SK-N-MC (cell line): ENCODE measurements around the gene MAGEA11.
"Not testable (repeated sequence)": the region's sequence is repeated elsewhere in the genome, so short reads cannot be mapped to it uniquely, and the experiment has no call there.

ENCODE experiments used
- DNase-seq: peaks from one replicate; pipeline ENCODE4 v3.0.0-alpha.2; 2011; ENCODE audit warnings: low read depth, low spot score
- H3K27ac ChIP-seq: fragments of 200-600 bp; sonication (generic); 2 replicates; pipeline ENCODE4 v1.5.1; 2016; ENCODE audit warnings: mixed run types
- H3K36me3 ChIP-seq: fragments of 200-600 bp; sonication (generic); 2 replicates; pipeline ENCODE4 v1.6.1; 2017; ENCODE audit warnings: antibody characterized with exemption, low read length, mixed read lengths; ENCODE audit not compliant: insufficient read depth
- H3K4me3 ChIP-seq: fragments of 200-600 bp; sonication (generic); 2 replicates; pipeline ENCODE4 v1.5.1; 2016
- H3K9ac ChIP-seq: fragments of 200-600 bp; sonication (generic); 2 replicates; pipeline ENCODE4 v1.8.0; 2017; ENCODE audit warnings: mixed run types, mixed read lengths; ENCODE audit not compliant: insufficient read length
- H3K9me3 ChIP-seq: fragments of 200-600 bp; sonication (generic); 2 replicates; pipeline ENCODE4 v1.6.1; 2017; ENCODE audit warnings: low read depth, mild to moderate bottlenecking, antibody characterized with exemption, low read length, moderate library complexity, mixed read lengths
- EZH2 ChIP-seq: fragments of 200-600 bp; sonication (generic); IDR thresholded peaks from one replicate; pipeline ENCODE4 v1.6.1; 2017; ENCODE audit warnings: antibody characterized with exemption
- FOXP2 ChIP-seq: optimal IDR thresholded peaks from 2 replicates; pipeline ENCODE3; 2011; ENCODE audit warnings: mild to moderate bottlenecking, moderate library complexity; ENCODE audit not compliant: insufficient read depth; ENCODE audit errors: extremely low read length, control extremely low read depth
- POLR2AphosphoS5 ChIP-seq: IDR thresholded peaks from 2 replicates; pipeline ENCODE4 v1.6.1; 2012; ENCODE audit warnings: mild to moderate bottlenecking, low read depth, low read length, borderline replicate concordance

The MAGEA11 gene

GRCh38 chrX:149688552-149688951 is 23.3 kb upstream of the MAGEA11 start:
- H3K9ac ChIP-seq: no peak overlapping the region
- TF ChIP-seq POLR2AphosphoS5 (no peak), FOXP2 (no peak), EZH2 (no peak)
- DNase-seq: no peak
- H3K36me3 ChIP-seq: no peaks in the 10 kb centered on the region
- H3K27ac ChIP-seq: no peak overlapping the region
- no peak overlapping the region for H3K4me3 ChIP-seq
- H3K9me3 ChIP-seq: no peaks in the 10 kb centered on the region

- H3K36me3 ChIP-seq: no peaks in the 10 kb centered on the region
- H3K9me3 ChIP-seq: no peaks in the 10 kb centered on the region
- DNase-seq: no peak
- H3K9ac ChIP-seq: no peak overlapping the region
- no peak overlapping the region for H3K27ac ChIP-seq
- TF ChIP-seq POLR2AphosphoS5 (no peak), EZH2 (no peak), FOXP2 (no peak)
- H3K4me3 ChIP-seq: no peak overlapping the region
These were observed 20.1 kb upstream of the MAGEA11 start for GRCh38 chrX:149691794-149692193.

- not testable (repeated sequence) for H3K9ac ChIP-seq, H3K4me3 ChIP-seq, H3K9me3 ChIP-seq, H3K27ac ChIP-seq, DNase-seq, H3K36me3 ChIP-seq
These were observed 19.1 kb upstream of the MAGEA11 start for GRCh38 chrX:149692686-149693272.

GRCh38 chrX:149699761-149700160 is 12.1 kb upstream of the MAGEA11 start:
- no peak overlapping the region for H3K9ac ChIP-seq
- no peaks in the 10 kb centered on the region for H3K9me3 ChIP-seq
- TF ChIP-seq POLR2AphosphoS5 (no peak), EZH2 (no peak), FOXP2 (no peak)
- H3K36me3 ChIP-seq: no peaks in the 10 kb centered on the region
- H3K4me3 ChIP-seq: no peak overlapping the region
- no peak overlapping the region for H3K27ac ChIP-seq
- no peak for DNase-seq

GRCh38 chrX:149704664-149705063 is 7.2 kb upstream of the MAGEA11 start:
- Histone ChIP-seq H3K9me3 (no peaks in the 10 kb centered on the region), H3K36me3 (no peaks in the 10 kb centered on the region), H3K9ac (no peak overlapping the region), H3K27ac (no peak overlapping the region), H3K4me3 (no peak overlapping the region)
- no peak for DNase-seq
- TF ChIP-seq POLR2AphosphoS5 (no peak), EZH2 (no peak), FOXP2 (no peak)

- no peak for TF ChIP-seq EZH2
- TF ChIP-seq FOXP2: no peak
- TF ChIP-seq POLR2AphosphoS5: no peak
- DNase-seq: no peak
- no peak overlapping the region for H3K4me3 ChIP-seq
- no peak overlapping the region for H3K27ac ChIP-seq
- no peak overlapping the region for H3K9ac ChIP-seq
- H3K9me3 ChIP-seq: no peaks in the 10 kb centered on the region
- no peaks in the 10 kb centered on the region for H3K36me3 ChIP-seq
These were observed 4.5 kb upstream of the MAGEA11 start for GRCh38 chrX:149707147-149707901.

- TF ChIP-seq FOXP2 (no peak), POLR2AphosphoS5 (no peak), EZH2 (no peak)
- no peaks in the 10 kb centered on the region for H3K36me3 ChIP-seq
- H3K4me3 ChIP-seq: no peak overlapping the region
- H3K9ac ChIP-seq: no peak overlapping the region
- no peak overlapping the region for H3K27ac ChIP-seq
- H3K9me3 ChIP-seq: no peaks in the 10 kb centered on the region
- no peak for DNase-seq
These were observed 971 bp downstream of the MAGEA11 start for GRCh38 chrX:149712831-149713230.

- TF ChIP-seq FOXP2: no peak
- Histone ChIP-seq H3K36me3 (no peaks in the 10 kb centered on the region), H3K27ac (no peak overlapping the region), H3K9me3 (no peaks in the 10 kb centered on the region), H3K9ac (no peak overlapping the region), H3K4me3 (no peak overlapping the region)
- no peak for DNase-seq
These were observed 1.6 kb downstream of the MAGEA11 start for GRCh38 chrX:149713279-149714050.

GRCh38 chrX:149715468-149715867 is 3.6 kb downstream of the MAGEA11 start:
- Histone ChIP-seq H3K9me3 (no peaks in the 10 kb centered on the region), H3K4me3 (no peak overlapping the region), H3K27ac (no peak overlapping the region), H3K9ac (no peak overlapping the region), H3K36me3 (no peaks in the 10 kb centered on the region)
- TF ChIP-seq POLR2AphosphoS5 (no peak), EZH2 (no peak), FOXP2 (no peak)
- DNase-seq: no peak
